Measurements from ENCODE around the gene OSBPL7. TPM values are rescaled to one million over a fixed set of nuclear protein-coding genes. Genes with fewer than 3 reads are reported as not detected.

Gene OSBPL7
- total RNA-seq, 1 donor from 2014 or later = 21.4 TPM

GRCh38 chr17:47781397-47781796, 40.2 kb downstream of the OSBPL7 start:
- Histone ChIP-seq H3K9ac (ENCODE audit: low read length) (no peak overlapping the region), H3K79me2 (ENCODE audit: insufficient read depth, low read length) (no peaks in the 10 kb centered on the region), H3K4me1 (ENCODE audit: insufficient read depth, low read length) (no peaks in the 10 kb centered on the region), H2AFZ (ENCODE audit: low read depth, low read length) (no peak overlapping the region), H3K4me2 (ENCODE audit: low read length) (no peak overlapping the region), H3K4me3 (ENCODE audit: insufficient read depth, low read depth, low read length) (no peak overlapping the region), H3K36me3 (ENCODE audit: insufficient read depth, low read length) (no peaks in the 10 kb centered on the region), H3K27me3 (ENCODE audit: insufficient read depth, low read length) (peaks cover 43% of the 10 kb centered on the region), H3K27ac (ENCODE audit: low read depth, low read length) (no peak overlapping the region), H4K20me1 (ENCODE audit: insufficient read depth, low read length) (no peaks in the 10 kb centered on the region), H3K9me3 (ENCODE audit: insufficient read depth, low read depth, low read length) (no peaks in the 10 kb centered on the region)
- Mint-ChIP-seq H3K27ac (ENCODE audit: unreplicated experiment) (no peak overlapping the region), H3K9me3 (ENCODE audit: unreplicated experiment) (no peaks in the 10 kb centered on the region), H3K36me3 (ENCODE audit: low read depth, unreplicated experiment) (no peaks in the 10 kb centered on the region), H3K4me1 (ENCODE audit: low read depth, unreplicated experiment) (no peaks in the 10 kb centered on the region), H3K27me3 (ENCODE audit: low read depth, unreplicated experiment) (peaks cover 64% of the 10 kb centered on the region), H3K4me3 (ENCODE audit: unreplicated experiment) (no peak overlapping the region)
- DNase-seq (ENCODE audit: low read depth) (no peak), FAIRE-seq (no peak)
- TF ChIP-seq, protein P1, sequence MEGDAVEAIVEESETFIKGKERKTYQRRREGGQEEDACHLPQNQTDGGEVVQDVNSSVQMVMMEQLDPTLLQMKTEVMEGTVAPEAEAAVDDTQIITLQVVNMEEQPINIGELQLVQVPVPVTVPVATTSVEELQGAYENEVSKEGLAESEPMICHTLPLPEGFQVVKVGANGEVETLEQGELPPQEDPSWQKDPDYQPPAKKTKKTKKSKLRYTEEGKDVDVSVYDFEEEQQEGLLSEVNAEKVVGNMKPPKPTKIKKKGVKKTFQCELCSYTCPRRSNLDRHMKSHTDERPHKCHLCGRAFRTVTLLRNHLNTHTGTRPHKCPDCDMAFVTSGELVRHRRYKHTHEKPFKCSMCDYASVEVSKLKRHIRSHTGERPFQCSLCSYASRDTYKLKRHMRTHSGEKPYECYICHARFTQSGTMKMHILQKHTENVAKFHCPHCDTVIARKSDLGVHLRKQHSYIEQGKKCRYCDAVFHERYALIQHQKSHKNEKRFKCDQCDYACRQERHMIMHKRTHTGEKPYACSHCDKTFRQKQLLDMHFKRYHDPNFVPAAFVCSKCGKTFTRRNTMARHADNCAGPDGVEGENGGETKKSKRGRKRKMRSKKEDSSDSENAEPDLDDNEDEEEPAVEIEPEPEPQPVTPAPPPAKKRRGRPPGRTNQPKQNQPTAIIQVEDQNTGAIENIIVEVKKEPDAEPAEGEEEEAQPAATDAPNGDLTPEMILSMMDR (IDR thresholded peaks at IDR 0.05; ENCODE audit: insufficient read depth, low read depth, low read length) = no peak
- TF ChIP-seq EZH2 (IDR thresholded peaks at IDR 0.05; ENCODE audit: insufficient read depth, low read length) = no peak

DNA sequence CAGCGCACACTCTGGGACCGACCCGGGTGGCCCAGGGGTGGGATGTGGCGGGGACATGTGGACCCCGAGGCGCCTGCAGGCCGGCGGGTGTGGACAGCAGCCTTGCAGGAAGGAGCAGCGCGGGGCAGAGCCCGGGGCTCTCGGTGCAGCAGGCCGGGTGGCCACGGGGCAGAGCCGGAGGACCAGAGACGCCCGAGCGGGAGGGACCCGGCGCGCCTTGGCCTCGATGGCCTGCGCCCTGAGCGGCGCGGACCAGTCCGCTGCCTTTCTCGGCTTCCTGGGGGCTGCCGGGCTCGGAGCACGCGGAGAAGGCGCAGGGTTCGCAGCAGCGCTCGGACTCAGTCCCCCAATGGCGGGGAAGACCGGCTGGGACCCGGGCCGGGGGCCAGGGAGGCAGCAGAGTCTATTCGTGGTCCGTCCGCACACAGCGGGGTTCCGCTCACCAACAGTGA, 43.4 kb downstream of the OSBPL7 start:
- Histone ChIP-seq H3K4me1 (ENCODE audit: insufficient read depth, low read length) (no peaks in the 10 kb centered on the region), H3K9ac (ENCODE audit: low read length) (no peak overlapping the region), H4K20me1 (ENCODE audit: insufficient read depth, low read length) (no peaks in the 10 kb centered on the region), H3K4me2 (ENCODE audit: low read length) (no peak overlapping the region), H3K36me3 (ENCODE audit: insufficient read depth, low read length) (no peaks in the 10 kb centered on the region), H3K27ac (ENCODE audit: low read depth, low read length) (no peak overlapping the region), H3K27me3 (ENCODE audit: insufficient read depth, low read length) (peaks cover 49% of the 10 kb centered on the region), H3K9me3 (ENCODE audit: insufficient read depth, low read depth, low read length) (no peaks in the 10 kb centered on the region), H2AFZ (ENCODE audit: low read depth, low read length) (no peak overlapping the region), H3K4me3 (ENCODE audit: insufficient read depth, low read depth, low read length) (no peak overlapping the region), H3K79me2 (ENCODE audit: insufficient read depth, low read length) (no peaks in the 10 kb centered on the region)
- TF ChIP-seq, protein P1 (IDR thresholded peaks at IDR 0.05; ENCODE audit: insufficient read depth, low read depth, low read length) = no peak
- TF ChIP-seq EZH2 (IDR thresholded peaks at IDR 0.05; ENCODE audit: insufficient read depth, low read length) = peak; percentile 56
- no peaks in the 10 kb centered on the region for H3K36me3 Mint-ChIP-seq (ENCODE audit: low read depth, unreplicated experiment)
- no peak for DNase-seq (ENCODE audit: low read depth)
- H3K27ac Mint-ChIP-seq (ENCODE audit: unreplicated experiment) = no peak overlapping the region
- no peaks in the 10 kb centered on the region for H3K4me1 Mint-ChIP-seq (ENCODE audit: low read depth, unreplicated experiment)
- H3K9me3 Mint-ChIP-seq (ENCODE audit: unreplicated experiment) = peaks cover 2% of the 10 kb centered on the region
- peaks cover 70% of the 10 kb centered on the region for H3K27me3 Mint-ChIP-seq (ENCODE audit: low read depth, unreplicated experiment)
- FAIRE-seq = no peak
- no peak overlapping the region for H3K4me3 Mint-ChIP-seq (ENCODE audit: unreplicated experiment)

GRCh38 chr17:47776330-47777197, 45.0 kb downstream of the OSBPL7 start:
- no peaks in the 10 kb centered on the region for H3K36me3 ChIP-seq (ENCODE audit: insufficient read depth, low read length)

More at GRCh38 chr17:47776330-47777197, 45.0 kb downstream of the OSBPL7 start:
- no peak overlapping the region for H3K27ac ChIP-seq (ENCODE audit: low read depth, low read length)
- Mint-ChIP-seq H3K9me3 (ENCODE audit: unreplicated experiment) (peaks cover 5% of the 10 kb centered on the region), H3K27me3 (ENCODE audit: low read depth, unreplicated experiment) (peaks cover 62% of the 10 kb centered on the region), H3K4me3 (ENCODE audit: unreplicated experiment) (no peak overlapping the region), H3K36me3 (ENCODE audit: low read depth, unreplicated experiment) (no peaks in the 10 kb centered on the region), H3K4me1 (ENCODE audit: low read depth, unreplicated experiment) (no peaks in the 10 kb centered on the region), H3K27ac (ENCODE audit: unreplicated experiment) (no peak overlapping the region)
- H3K4me3 ChIP-seq (ENCODE audit: insufficient read depth, low read depth, low read length) = no peak overlapping the region
- peaks cover 39% of the 10 kb centered on the region for H3K27me3 ChIP-seq (ENCODE audit: insufficient read depth, low read length)
- peak; percentile 6 for DNase-seq (ENCODE audit: low read depth)
- no peak overlapping the region for H3K4me2 ChIP-seq (ENCODE audit: low read length)
- TF ChIP-seq, protein P1 (IDR thresholded peaks at IDR 0.05; ENCODE audit: insufficient read depth, low read depth, low read length) = peak; percentile 73
- no peak for TF ChIP-seq EZH2 (IDR thresholded peaks at IDR 0.05; ENCODE audit: insufficient read depth, low read length)
- no peaks in the 10 kb centered on the region for H4K20me1 ChIP-seq (ENCODE audit: insufficient read depth, low read length)
- no peak for FAIRE-seq
- H3K79me2 ChIP-seq (ENCODE audit: insufficient read depth, low read length) = no peaks in the 10 kb centered on the region
- H3K9me3 ChIP-seq (ENCODE audit: insufficient read depth, low read depth, low read length) = no peaks in the 10 kb centered on the region
- no peaks in the 10 kb centered on the region for H3K4me1 ChIP-seq (ENCODE audit: insufficient read depth, low read length)
- no peak overlapping the region for H2AFZ ChIP-seq (ENCODE audit: low read depth, low read length)
- no peak overlapping the region for H3K9ac ChIP-seq (ENCODE audit: low read length)

Data from astrocyte (in vitro differentiated cells and primary cell).